ENCODE results near the gene AMER1. TPM values are rescaled to one million over a fixed set of nuclear protein-coding genes. Genes with fewer than 3 reads are reported as not detected.

Gene AMER1
- total RNA-seq, 1 donor from 2014 or later = 5.6 TPM

- no peak for TF ChIP-seq CTCF (IDR thresholded peaks at IDR 0.05; ENCODE audit: borderline replicate concordance)
- Histone ChIP-seq H3K9me3 (replicated peaks) (no peaks in the 10 kb centered on the region), H3K4me1 (peaks cover 14% of the 10 kb centered on the region), H3K4me3 (no peak overlapping the region), H3K27ac (replicated peaks) (no peak overlapping the region), H3K36me3 (peaks cover 18% of the 10 kb centered on the region), H3K27me3 (ENCODE audit: low read depth) (no peaks in the 10 kb centered on the region)
- no peak for DNase-seq
- intact Hi-C loops (cut with micrococcal nuclease) = no loop called here
These were observed 15.3 kb downstream of the AMER1 start for GRCh38 chrX:64190136-64190740.

GRCh38 chrX:64188901-64189300 is 16.6 kb downstream of the AMER1 start:
- Histone ChIP-seq H3K27ac (replicated peaks) (no peak overlapping the region), H3K4me1 (peaks cover 22% of the 10 kb centered on the region), H3K36me3 (peaks cover 18% of the 10 kb centered on the region), H3K4me3 (no peak overlapping the region), H3K27me3 (ENCODE audit: low read depth) (no peaks in the 10 kb centered on the region), H3K9me3 (replicated peaks) (no peaks in the 10 kb centered on the region)
- no peak for DNase-seq
- intact Hi-C loops (cut with micrococcal nuclease) = no loop called here
- TF ChIP-seq CTCF (IDR thresholded peaks at IDR 0.05; ENCODE audit: borderline replicate concordance) = no peak

GRCh38 chrX:64187762-64188150 is 17.8 kb downstream of the AMER1 start:
- no peak for DNase-seq
- TF ChIP-seq CTCF (IDR thresholded peaks at IDR 0.05; ENCODE audit: borderline replicate concordance) = no peak
- Histone ChIP-seq H3K4me3 (no peak overlapping the region), H3K27me3 (ENCODE audit: low read depth) (no peaks in the 10 kb centered on the region), H3K36me3 (peaks cover 17% of the 10 kb centered on the region), H3K4me1 (peaks cover 26% of the 10 kb centered on the region), H3K9me3 (replicated peaks) (no peaks in the 10 kb centered on the region), H3K27ac (replicated peaks) (peak overlapping the region; percentile 57)
- intact Hi-C loops (cut with micrococcal nuclease) = no loop called here

GRCh38 chrX:64186974-64187761 is 18.3 kb downstream of the AMER1 start:
- Histone ChIP-seq H3K27ac (replicated peaks) (peak overlapping the region; percentile 57), H3K9me3 (replicated peaks) (no peaks in the 10 kb centered on the region), H3K4me3 (no peak overlapping the region), H3K4me1 (peaks cover 26% of the 10 kb centered on the region), H3K36me3 (peaks cover 11% of the 10 kb centered on the region), H3K27me3 (ENCODE audit: low read depth) (no peaks in the 10 kb centered on the region)
- peak; percentile 30 for DNase-seq
- intact Hi-C loops (cut with micrococcal nuclease) = no loop called here
- TF ChIP-seq CTCF (IDR thresholded peaks at IDR 0.05; ENCODE audit: borderline replicate concordance) = no peak

- DNase-seq = no peak
- Histone ChIP-seq H3K27ac (replicated peaks) (no peak overlapping the region), H3K4me3 (no peak overlapping the region), H3K36me3 (no peaks in the 10 kb centered on the region), H3K4me1 (peaks cover 26% of the 10 kb centered on the region), H3K9me3 (replicated peaks) (no peaks in the 10 kb centered on the region), H3K27me3 (ENCODE audit: low read depth) (no peaks in the 10 kb centered on the region)
- intact Hi-C loops (cut with micrococcal nuclease) = no loop called here
- TF ChIP-seq CTCF (IDR thresholded peaks at IDR 0.05; ENCODE audit: borderline replicate concordance) = no peak
These were observed 21.1 kb downstream of the AMER1 start for GRCh38 chrX:64184396-64184795.

Data from left ventricle myocardium inferior (tissue), 1 donor.